ENCODE results near the gene TOPAZ1. TPM values are rescaled to one million over a fixed set of nuclear protein-coding genes. Genes with fewer than 3 reads are reported as not detected.

TOPAZ1 gene
- total RNA-seq, 2 experiments from 2014 or later, result not detected

- H3K4me1 Mint-ChIP-seq (ENCODE audit: low read depth), result no peaks in the 10 kb centered on the region
- POLR2A ChIA-PET, result no interaction called here
These were observed 117.6 kb downstream of the TOPAZ1 start for GRCh38 chr3:44359146-44359751.

GRCh38 chr3:44363591-44363990 is 121.9 kb downstream of the TOPAZ1 start:
- DNase-seq (no peak), ATAC-seq (no peak)
- Mint-ChIP-seq H3K36me3 (ENCODE audit: low read depth) (peaks cover 11% of the 10 kb centered on the region), H3K27ac (no peak overlapping the region), H3K4me1 (ENCODE audit: low read depth) (no peaks in the 10 kb centered on the region), H3K4me3 (no peak overlapping the region), H3K9me3 (ENCODE audit: insufficient read depth) (no peaks in the 10 kb centered on the region), H3K27me3 (ENCODE audit: low read depth) (no peaks in the 10 kb centered on the region)
- CTCF ChIA-PET, result no interaction called here
- POLR2A ChIA-PET, result no interaction called here

More at GRCh38 chr3:44359146-44359751, 117.6 kb downstream of the TOPAZ1 start:
- no peak overlapping the region for H3K4me3 Mint-ChIP-seq
- ATAC-seq, result no peak
- H3K9me3 Mint-ChIP-seq (ENCODE audit: insufficient read depth), result no peaks in the 10 kb centered on the region
- CTCF ChIA-PET, result no interaction called here
- peaks cover 11% of the 10 kb centered on the region for H3K36me3 Mint-ChIP-seq (ENCODE audit: low read depth)
- no peaks in the 10 kb centered on the region for H3K27me3 Mint-ChIP-seq (ENCODE audit: low read depth)
- H3K27ac Mint-ChIP-seq, result no peak overlapping the region
- DNase-seq, result no peak

GRCh38 chr3:44365952-44366351 is 124.3 kb downstream of the TOPAZ1 start:
- Mint-ChIP-seq H3K9me3 (ENCODE audit: insufficient read depth) (no peaks in the 10 kb centered on the region), H3K27ac (no peak overlapping the region), H3K27me3 (ENCODE audit: low read depth) (no peaks in the 10 kb centered on the region), H3K4me1 (ENCODE audit: low read depth) (no peaks in the 10 kb centered on the region), H3K4me3 (no peak overlapping the region), H3K36me3 (ENCODE audit: low read depth) (peaks cover 14% of the 10 kb centered on the region)
- ChIA-PET POLR2A (no interaction called here), CTCF (no interaction called here)
- DNase-seq, result no peak
- no peak for ATAC-seq

- Mint-ChIP-seq H3K27me3 (ENCODE audit: low read depth) (no peaks in the 10 kb centered on the region), H3K36me3 (ENCODE audit: low read depth) (peaks cover 12% of the 10 kb centered on the region), H3K4me3 (no peak overlapping the region), H3K9me3 (ENCODE audit: insufficient read depth) (peaks cover 24% of the 10 kb centered on the region), H3K27ac (no peak overlapping the region), H3K4me1 (ENCODE audit: low read depth) (no peaks in the 10 kb centered on the region)
- DNase-seq (no peak), ATAC-seq (no peak)
- ChIA-PET CTCF (no interaction called here), POLR2A (no interaction called here)
These were observed 133.8 kb downstream of the TOPAZ1 start for GRCh38 chr3:44375450-44375849.

Other genes with a start within 250 kb of the TOPAZ1 start
- gene TCAIM, start 96.9 kb downstream of the TOPAZ1 start, total RNA-seq, result 10 to 100 TPM; 17.9 to 21.8 TPM
- 10 to 100 TPM; 25.6 to 26.7 TPM for gene ZNF445, start 235.8 kb downstream of the TOPAZ1 start, total RNA-seq